ENCODE data around the gene LTBP1.
A peak's percentile ranks its signal among the peaks of the same experiment; 100 is the strongest.
"Not testable (repeated sequence)": the region's sequence is repeated elsewhere in the genome, so short reads cannot be mapped to it uniquely, and the experiment has no call there.

LTBP1 gene

GRCh38 chr2:33208400-33208799 is 261.6 kb downstream of the LTBP1 start:
- DNase-seq: no peak

GRCh38 chr2:33209976-33210375 is 263.2 kb downstream of the LTBP1 start:
- DNase-seq: no peak

DNA sequence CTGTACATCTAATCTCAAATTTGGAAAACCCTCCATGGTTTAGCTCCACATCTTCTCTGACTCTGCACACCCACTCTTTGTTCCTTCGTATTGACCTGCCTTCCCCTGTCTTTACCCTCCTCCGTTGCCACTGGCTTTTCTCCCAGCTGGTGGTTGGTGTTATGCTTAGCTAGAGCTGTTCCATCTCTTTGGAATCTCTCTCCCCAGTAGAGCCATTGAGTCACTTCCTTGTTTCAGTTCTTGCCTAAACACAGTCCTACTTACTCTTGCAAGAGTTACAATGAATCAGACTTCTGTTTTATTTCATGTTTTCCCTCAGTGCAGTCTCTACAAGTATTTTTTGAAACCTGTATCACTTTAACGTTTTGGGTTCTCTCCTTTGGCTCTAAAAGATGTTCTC is 263.9 kb downstream of the LTBP1 start:
- no peak for DNase-seq

DNA sequence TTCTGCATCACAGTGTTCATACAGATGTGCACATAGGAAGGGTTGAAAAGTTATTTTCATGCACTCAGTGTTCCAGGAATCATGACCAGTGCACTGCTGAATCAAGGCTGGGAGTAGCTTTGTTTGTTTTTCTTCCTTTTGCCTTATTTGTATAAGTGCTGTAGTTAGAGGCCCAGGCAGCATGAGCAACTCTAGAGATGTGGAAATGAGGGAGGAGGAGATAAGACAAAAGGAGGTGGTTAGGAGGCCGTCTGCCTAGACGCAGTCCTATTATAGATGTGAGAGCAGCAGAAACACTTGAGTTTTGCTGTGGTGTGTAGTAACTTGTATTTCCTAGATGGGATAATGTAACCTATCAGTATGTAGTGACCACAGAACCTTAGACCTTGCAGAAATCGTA is 265.4 kb downstream of the LTBP1 start:
- DNase-seq: no peak

GRCh38 chr2:33213244-33213643 is 266.5 kb downstream of the LTBP1 start:
- no peak for DNase-seq

- no peak for DNase-seq
Measured at GRCh38 chr2:33213648-33214047, 266.9 kb downstream of the LTBP1 start.

DNA sequence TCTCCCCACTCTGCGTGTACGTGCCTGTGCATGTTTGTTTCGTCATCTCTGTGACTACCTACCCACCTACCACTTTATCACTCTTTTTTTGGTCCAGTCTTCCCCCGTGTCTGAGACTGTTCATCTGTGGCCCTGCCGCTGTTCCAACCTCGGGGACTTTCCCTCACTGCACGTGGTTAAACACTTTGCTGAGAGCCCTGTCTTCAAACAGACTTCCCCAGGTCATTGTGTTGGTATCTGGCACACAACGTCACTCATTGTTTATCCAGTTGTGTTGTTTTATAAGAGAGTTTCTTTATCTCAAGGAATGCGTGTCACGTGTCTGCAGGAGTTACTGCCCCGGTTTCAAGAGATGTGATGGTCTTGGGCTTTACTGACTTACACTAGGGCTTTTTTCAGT is 267.7 kb downstream of the LTBP1 start:
- DNase-seq: no peak

DNA sequence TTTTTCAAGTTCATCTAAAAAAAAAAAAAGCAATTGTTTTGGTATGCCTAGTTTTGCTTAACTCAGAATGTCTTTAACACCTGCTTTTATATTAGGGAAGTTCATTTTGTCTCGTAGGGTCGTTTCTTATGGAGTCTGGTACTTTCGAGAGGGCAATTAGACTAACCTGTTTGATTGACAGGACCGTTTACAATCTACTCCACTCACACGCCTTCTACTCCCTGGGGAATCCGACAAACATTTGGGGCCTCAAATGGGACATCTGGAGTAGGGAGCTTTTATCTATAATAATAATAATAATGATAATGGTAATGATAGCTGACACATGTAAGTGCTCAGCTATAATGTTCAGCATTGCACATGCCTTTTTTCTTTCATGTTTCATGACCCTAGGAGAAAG is 268.1 kb downstream of the LTBP1 start:
- no peak for DNase-seq

- DNase-seq: no peak
Measured at GRCh38 chr2:33215299-33215698, 268.5 kb downstream of the LTBP1 start.

DNA sequence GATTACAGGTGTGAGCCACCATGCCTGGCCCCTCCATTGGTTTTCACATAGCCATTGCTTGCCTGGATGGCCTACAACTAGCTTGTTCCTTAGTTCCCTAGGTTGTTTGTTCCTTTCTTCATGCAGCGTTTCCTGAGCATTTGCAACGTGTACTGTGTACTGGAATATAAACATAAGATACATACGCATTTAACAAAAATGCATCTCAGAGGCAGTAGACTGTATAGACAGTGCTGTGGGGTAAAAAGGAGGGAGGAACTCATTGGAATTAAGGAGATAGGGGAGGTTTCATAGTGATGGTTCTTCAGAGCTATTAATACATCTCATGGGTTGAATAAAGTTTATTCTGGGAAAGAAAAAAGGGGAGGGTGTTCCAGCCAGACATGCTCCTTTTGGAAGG is 269.2 kb downstream of the LTBP1 start:
- no peak for DNase-seq

GRCh38 chr2:33216508-33217182 is 269.9 kb downstream of the LTBP1 start:
- no peak for DNase-seq

GRCh38 chr2:33217406-33217805 is 270.7 kb downstream of the LTBP1 start:
- no peak for DNase-seq

DNA sequence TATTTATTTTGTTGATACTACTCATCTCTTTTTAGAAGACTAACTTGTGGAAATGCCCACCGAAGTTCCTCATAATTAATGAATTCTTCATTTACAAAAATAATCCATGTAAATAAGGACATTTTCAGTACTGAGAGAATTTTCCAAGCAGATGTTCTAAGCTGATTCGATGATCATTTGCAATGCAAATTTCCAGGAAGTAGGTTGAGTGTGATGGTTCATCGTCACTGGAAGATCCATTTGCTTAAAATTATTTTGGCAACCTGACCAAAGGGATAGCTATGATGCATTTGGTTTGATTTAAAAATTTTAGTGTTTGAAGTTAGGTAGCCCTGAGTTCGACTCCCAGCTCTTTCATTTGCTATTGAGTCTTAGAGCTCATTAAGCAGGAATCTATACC is 272.4 kb downstream of the LTBP1 start:
- DNase-seq: no peak

GRCh38 chr2:33219850-33220275 is 273.1 kb downstream of the LTBP1 start:
- peak in 1 of 5 experiments; percentile 67 for DNase-seq

GRCh38 chr2:33220533-33220932 is 273.8 kb downstream of the LTBP1 start:
- DNase-seq: no peak

DNA sequence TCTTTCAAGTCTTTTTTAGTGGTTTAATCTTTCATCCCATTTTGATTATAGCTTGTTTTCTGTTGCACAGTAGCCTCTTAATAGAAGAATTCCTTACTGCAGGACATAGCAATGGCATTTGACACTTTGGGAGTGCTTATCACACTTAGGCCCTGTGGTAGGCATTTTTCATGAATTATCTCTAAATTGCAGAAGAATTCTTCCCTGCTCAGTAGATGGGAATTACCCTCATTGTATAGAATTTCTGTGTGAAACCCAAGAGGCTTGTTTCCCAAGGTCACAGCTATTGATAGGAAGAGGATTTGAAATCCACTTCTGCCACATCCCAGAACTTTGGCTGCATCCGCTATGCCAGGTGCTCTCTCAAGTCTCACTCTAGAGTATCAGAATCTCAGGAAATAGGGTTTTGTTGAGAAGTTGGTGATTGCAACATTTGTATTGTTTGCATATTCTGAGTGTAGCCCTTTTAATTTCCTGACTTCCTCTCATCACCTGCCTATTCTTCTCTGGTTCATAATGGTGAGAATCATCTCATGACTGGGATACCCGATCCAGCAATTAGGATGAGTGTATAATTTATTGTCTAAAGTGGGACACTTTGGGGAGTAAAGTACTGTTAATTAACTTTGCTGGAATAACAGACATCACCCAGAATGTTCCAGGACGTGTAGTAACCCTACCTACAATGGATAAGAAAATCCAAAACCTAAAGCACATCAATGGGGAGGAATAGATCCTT is 274.5 kb downstream of the LTBP1 start:
- DNase-seq: no peak

DNA sequence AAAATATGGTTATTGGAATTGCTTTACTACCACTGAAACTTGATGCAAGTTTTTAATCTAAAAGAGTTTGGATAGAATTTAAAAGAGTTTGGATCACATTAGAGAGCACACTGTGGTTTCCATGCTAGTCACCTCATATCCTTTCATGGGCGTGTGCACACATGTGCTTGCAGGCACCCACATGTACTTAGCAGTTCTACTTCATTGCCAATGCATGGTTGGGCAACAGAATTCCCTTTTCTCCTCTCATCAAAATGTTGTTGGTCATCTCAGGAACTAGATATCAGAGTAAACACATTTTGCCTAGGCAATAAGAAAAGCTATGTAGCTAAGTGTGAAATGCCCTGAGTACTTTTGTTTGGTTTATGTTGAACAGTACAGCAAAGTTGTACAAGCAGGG is 275.6 kb downstream of the LTBP1 start:
- no peak for DNase-seq

GRCh38 chr2:33223856-33224255 is 277.1 kb downstream of the LTBP1 start:
- no peak for DNase-seq

DNA sequence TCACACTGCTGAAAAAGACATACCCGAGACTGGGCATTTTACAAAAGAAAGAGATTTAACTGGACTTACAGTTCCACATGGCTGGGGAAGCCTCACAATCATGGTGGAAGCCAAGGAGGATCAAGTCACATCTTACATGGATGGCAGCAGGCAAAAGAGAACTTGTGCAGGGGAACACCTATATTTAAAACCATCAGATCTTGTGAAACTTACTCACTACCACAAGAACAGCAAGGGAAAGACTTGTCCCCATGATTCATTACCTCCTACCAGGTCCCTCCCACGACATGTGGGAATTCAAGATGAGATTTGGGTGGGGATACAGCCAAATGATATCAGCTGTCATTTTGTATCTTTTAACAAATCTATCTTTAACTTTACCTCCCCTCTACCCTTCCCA is 278.6 kb downstream of the LTBP1 start:
- DNase-seq: no peak

GRCh38 chr2:33226546-33226945 is 279.8 kb downstream of the LTBP1 start:
- DNase-seq: no peak

DNA sequence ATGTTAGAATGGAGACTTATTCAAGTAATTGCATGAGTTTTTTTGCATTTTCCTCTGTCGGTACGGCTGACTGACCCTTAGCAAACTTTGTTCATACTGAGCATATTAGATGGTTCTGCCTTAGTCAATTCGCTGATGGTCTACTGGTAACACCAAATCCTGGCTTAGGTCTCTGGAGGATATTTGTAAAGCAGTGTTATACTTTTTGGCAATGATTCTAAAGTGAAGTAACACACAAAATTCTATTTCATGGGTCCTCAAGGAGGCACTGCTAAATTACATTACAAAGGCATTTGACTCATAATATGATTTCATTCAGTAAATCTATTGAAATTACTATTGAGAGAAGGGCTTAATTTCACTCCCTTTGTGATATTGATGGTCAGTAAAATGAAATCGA is 282.9 kb downstream of the LTBP1 start:
- DNase-seq: no peak

- DNase-seq: no peak
Measured at GRCh38 chr2:33230195-33230594, 283.4 kb downstream of the LTBP1 start.

- peak in 1 of 5 experiments; percentile 33 for DNase-seq
Measured at GRCh38 chr2:33230842-33231241, 284.1 kb downstream of the LTBP1 start.

DNA sequence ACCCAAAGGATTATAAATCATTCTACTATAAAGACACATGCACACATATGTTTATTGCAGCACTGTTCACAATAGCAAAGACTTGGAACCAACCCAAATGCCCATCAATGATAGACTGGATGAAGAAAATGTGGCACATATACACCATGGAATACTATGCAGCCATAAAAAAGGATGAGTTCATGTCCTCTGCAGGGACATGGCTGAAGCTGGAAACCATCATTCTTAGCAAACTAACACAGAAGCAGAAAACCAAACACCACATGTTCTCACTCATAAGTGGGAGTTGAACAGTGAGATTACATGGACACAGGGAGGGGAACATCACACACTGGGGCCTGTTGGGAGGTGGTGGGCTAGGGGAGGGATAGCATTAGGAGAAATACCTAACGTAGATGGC is 288.8 kb downstream of the LTBP1 start:
- not testable (repeated sequence) for DNase-seq
